Brain microvascular endothelial cell (primary cell): ENCODE data around the gene PRMT1.

Source experiments
- DNase-seq: peaks from one replicate; pipeline ENCODE4 v3.0.0-alpha.2; 2020
- H3K27ac ChIP-seq: fragments of 250-450 bp; sonication (Bioruptor Pico); 2 replicates; pipeline ENCODE4 v1.5.1; 2020; ENCODE audit warnings: mild to moderate bottlenecking, moderate library complexity
- H3K27me3 ChIP-seq: fragments of 250-450 bp; sonication (Bioruptor Pico); replicated peaks from 2 replicates; pipeline ENCODE4 v1.5.1; 2020; ENCODE audit warnings: mild to moderate bottlenecking
- H3K36me3 ChIP-seq: fragments of 250-450 bp; sonication (Bioruptor Pico); replicated peaks from 2 replicates; pipeline ENCODE4 v1.5.1; 2020; ENCODE audit warnings: mild to moderate bottlenecking
- H3K4me3 ChIP-seq: 2 replicates; pipeline ENCODE4 v1.5.1; 2011; ENCODE audit warnings: low read depth, mild to moderate bottlenecking, control low read depth, low read length, moderate library complexity
- in situ Hi-C: cut with HindIII; loops from 2 replicates; pipeline ENCODE4 v1.10.0; 2017; ENCODE audit warnings: low sequenced_read_pairs, low pct_ligation_motif_present
- TF ChIP-seq, protein P1 (sequence below): IDR thresholded peaks from 2 replicates; pipeline ENCODE4 v1.5.1; 2011; ENCODE audit warnings: low read depth, mild to moderate bottlenecking, moderate library complexity, low read length, control low read depth, inconsistent platforms; ENCODE audit errors: missing control alignments

PRMT1 gene

DNA sequence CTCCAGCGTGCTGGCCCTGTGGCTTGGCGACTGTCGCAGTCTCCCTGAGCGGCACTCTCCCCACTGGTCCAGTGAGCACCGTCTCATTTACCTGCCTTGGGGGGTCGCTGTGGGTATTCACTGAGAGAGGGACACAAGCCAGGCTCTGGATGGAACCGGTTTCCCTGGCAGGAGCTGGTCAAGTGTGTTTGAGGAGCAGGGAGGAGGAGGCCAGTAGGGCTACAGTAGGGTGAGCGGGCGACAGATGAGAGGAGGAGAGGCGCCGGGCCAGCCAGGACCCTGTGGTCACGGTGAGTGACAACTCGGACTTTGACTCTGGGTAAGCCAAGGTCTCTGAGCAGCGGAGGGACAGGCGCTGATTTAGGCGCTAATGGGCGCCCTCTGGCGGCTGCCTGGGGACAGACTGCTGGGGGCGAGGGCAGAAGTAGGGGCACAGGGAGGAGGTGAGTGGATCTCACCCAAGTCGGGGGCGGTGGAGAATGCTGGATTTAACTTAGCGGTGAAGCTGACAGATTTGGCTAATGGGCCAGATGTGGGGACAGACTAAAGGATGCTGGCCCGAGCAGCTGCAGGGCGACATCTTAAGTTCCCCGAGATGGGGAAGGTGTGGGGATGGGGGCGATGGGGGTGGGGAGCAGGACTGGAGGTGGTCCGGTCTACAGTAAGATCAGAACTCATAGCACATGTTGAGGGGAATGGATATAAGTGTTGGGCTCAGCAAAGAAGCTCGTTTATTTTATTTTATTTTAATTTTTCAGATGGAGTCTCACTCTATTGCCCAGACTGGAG lies 4.7 kb upstream of the PRMT1 start:
- Histone ChIP-seq H3K4me3 (peak overlapping the region; percentile 32), H3K36me3 (no peaks in the 10 kb centered on the region), H3K27ac (no peak overlapping the region), H3K27me3 (no peaks in the 10 kb centered on the region)
- TF ChIP-seq, protein P1, sequence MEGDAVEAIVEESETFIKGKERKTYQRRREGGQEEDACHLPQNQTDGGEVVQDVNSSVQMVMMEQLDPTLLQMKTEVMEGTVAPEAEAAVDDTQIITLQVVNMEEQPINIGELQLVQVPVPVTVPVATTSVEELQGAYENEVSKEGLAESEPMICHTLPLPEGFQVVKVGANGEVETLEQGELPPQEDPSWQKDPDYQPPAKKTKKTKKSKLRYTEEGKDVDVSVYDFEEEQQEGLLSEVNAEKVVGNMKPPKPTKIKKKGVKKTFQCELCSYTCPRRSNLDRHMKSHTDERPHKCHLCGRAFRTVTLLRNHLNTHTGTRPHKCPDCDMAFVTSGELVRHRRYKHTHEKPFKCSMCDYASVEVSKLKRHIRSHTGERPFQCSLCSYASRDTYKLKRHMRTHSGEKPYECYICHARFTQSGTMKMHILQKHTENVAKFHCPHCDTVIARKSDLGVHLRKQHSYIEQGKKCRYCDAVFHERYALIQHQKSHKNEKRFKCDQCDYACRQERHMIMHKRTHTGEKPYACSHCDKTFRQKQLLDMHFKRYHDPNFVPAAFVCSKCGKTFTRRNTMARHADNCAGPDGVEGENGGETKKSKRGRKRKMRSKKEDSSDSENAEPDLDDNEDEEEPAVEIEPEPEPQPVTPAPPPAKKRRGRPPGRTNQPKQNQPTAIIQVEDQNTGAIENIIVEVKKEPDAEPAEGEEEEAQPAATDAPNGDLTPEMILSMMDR: peak; percentile 98
- DNase-seq: peak; percentile 52
- in situ Hi-C loops: no loop called here

DNA sequence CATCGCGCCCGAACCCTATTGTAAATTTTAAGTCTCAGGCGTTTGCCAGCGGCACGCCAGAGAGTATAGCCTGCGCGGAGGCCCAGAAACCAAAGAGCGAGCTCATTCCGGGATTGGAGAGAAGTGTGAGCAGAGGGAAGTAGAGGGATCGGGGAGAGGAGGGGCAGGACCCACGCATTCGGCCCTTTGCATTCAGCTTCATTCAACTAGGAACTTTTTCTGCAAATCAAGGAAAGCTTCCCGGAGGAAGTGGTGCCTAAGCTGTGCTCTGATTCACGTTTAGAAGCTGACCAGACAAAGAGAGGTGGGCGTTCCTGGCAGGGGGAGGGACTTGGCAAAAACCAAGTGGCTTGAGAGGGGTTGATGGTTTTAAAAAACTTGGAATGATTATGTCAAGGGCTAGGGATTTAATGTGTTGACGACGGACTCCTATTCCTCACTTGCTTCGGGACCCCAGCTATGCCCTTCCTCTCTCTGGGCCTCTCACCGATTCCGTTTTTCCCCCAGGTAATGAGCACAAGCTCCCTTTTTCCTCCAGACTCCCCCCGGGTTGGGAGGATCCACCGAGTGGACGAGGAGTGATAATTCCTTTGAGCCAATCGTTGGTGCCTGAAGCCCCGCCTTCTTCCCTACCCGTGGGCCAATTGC lies 811 bp upstream of the PRMT1 start:
- peaks cover 4% of the 10 kb centered on the region for H3K36me3 ChIP-seq
- DNase-seq: peak; percentile 85
- peak overlapping the region; percentile 98 for H3K27ac ChIP-seq
- peak overlapping the region; percentile 51 for H3K4me3 ChIP-seq
- TF ChIP-seq, protein P1: no peak
- no peaks in the 10 kb centered on the region for H3K27me3 ChIP-seq
- in situ Hi-C loops: no loop called here

DNA sequence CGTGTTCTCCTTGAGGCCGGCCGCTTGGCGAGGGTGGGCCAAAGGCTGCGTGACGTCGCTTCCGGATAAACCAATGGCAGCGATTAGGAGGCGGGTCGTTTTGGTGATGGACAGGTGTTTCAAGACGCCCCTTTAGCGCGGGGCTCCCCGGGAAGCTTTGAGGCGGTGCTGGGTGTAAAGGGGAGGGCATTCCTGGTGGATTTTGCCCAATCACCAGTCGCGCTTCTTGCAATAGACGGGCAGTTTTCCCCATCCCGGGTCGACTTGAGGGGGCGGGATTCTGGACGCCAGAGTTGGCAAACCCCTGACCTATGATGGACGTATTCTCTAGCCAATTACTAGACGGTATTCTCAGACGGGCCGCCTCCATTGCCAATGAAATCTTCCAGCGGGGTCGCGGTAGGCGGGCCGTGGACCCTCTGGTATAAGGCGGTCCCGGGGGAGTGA lies 264 bp upstream of the PRMT1 start:
- Histone ChIP-seq H3K4me3 (peak overlapping the region; percentile 97), H3K27me3 (no peaks in the 10 kb centered on the region), H3K27ac (peak overlapping the region; percentile 98), H3K36me3 (peaks cover 8% of the 10 kb centered on the region)
- TF ChIP-seq, protein P1: no peak
- in situ Hi-C loops: no loop called here
- DNase-seq: peak; percentile 100

DNA sequence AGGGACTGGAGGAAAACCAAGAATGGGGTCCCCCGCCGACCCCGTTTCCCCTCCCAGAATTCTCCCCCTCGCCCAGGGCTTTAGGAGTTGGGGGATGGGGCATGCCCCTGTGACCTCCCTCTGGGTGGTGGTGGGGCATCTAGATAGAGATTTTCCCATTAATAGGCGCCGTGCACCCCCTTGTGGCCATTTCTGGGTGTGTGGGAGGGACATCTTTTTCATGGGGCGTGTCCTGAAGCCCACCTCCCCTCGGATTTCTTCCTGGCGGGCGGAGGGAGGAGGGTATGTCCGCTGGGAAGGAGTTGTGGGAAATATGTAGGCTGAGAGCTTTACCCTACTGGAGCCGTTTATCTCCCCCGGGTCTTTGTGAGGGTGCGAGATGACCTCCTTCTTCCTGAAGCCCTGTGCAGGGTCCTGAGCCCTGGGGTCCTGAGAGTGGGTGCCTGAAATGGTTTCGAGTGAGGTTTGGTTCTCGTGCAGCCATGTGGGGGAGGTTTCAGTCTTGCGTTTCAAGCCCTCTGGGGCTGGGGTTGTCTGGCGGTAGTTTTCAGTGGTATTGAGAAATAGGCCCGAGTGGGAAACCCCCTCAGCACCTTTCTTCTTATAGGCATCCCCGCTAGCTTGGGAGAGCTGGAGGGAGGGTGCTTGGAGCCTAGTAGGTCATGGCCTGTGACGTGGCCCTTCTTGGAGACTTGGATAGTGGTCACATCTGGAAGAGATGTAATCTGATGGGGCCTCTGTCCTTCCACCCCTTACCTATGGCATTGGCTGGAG lies 1.0 kb downstream of the PRMT1 start:
- Histone ChIP-seq H3K27me3 (no peaks in the 10 kb centered on the region), H3K4me3 (peak overlapping the region; percentile 97), H3K27ac (peak overlapping the region; percentile 85), H3K36me3 (peaks cover 19% of the 10 kb centered on the region)
- in situ Hi-C loops: no loop called here
- DNase-seq: peak; percentile 54
- TF ChIP-seq, protein P1: peak; percentile 78

DNA sequence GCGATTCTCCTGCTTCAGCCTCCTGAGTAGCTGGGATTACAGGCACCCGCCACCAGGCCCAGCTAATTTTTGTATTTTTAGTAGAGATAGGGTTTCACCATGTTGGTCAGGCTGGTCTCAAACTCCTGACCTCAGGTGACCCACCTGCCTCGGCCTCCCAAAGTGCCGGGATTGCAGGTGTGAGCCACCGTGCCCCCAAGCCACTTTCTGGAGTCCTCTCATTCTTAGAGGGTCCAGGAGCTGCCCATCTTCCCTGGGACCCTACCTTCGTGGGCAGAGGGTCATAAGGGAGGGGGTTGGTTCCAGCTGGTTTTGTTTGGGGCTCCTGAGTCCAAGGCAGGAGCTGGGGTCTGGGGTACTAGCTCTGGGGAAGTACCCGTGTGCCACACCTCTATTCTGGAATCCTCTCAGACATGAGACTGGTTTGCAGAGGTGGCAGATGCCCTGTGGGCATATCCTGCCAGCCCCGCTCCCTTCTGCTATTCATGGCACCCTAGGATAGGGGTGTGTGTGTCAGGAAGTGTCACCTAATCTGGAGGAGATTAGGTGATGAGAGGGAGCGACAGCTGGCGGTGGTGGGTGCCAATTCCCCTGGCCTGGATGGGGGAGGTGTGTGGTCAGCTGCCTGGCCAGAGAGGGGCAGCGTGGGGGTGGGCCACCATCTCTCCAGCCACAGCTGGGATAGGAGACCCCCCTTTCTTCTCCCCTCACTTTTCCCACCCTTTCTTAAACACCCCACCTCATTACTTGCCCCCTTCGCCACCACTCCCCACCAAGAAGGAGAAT lies 2.1 kb downstream of the PRMT1 start:
- no peaks in the 10 kb centered on the region for H3K27me3 ChIP-seq
- H3K27ac ChIP-seq: no peak overlapping the region
- TF ChIP-seq, protein P1: no peak
- H3K36me3 ChIP-seq: peaks cover 27% of the 10 kb centered on the region
- in situ Hi-C loops: no loop called here
- no peak overlapping the region for H3K4me3 ChIP-seq
- no peak for DNase-seq
